ENCODE measurements around the gene PARP11.

PARP11 gene

GRCh38 chr12:3920351-3921150, 47.4 kb upstream of the PARP11 start:
- WGBS, 2 donors (ENCODE audit: extremely low coverage in 2 of 2, insufficient read length in 2 of 2, insufficient replicate concordance in 1 of 2), result no CpG with 5 or more reads among the region's 22 CpGs
- H2AFZ ChIP-seq (ENCODE audit: low read length), result peak overlapping the region; percentile 7
- no peaks in the 10 kb centered on the region for H3K36me3 ChIP-seq (replicated peaks in 1 of 2; ENCODE audit: control insufficient read depth in 2 of 2, insufficient read depth in 2 of 2, low read length in 2 of 2)
- H2BK15ac ChIP-seq (ENCODE audit: low read length), result no peak overlapping the region
- H2BK5ac ChIP-seq (ENCODE audit: low read length), result no peak overlapping the region
- H2AK5ac ChIP-seq (ENCODE audit: low read depth, low read length), result no peak overlapping the region
- no peak overlapping the region for H3K27ac ChIP-seq (replicated peaks; ENCODE audit: low read length)
- H3K4me1 ChIP-seq (ENCODE audit: control insufficient read depth in 2 of 2, insufficient read depth in 1 of 2, low read depth in 1 of 2, low read length in 2 of 2), result peaks cover 3 to 38% of the 10 kb centered on the region in 2 donors
- peak overlapping the region in 1 of 2 donors; percentile 22 for H3K4me3 ChIP-seq (ENCODE audit: low read length in 2 of 2)
- H3K9ac ChIP-seq (ENCODE audit: low read depth, low read length, poor library complexity), result no peak overlapping the region
- peaks cover 0 to 3% (median 0%) of the 10 kb centered on the region in 3 experiments for H3K27me3 ChIP-seq (ENCODE audit: control insufficient read depth in 3 of 3, insufficient read depth in 3 of 3, low read depth in 1 of 3, low read length in 3 of 3)
- H3K14ac ChIP-seq (ENCODE audit: low read length), result no peak overlapping the region
- peak overlapping the region; percentile 8 for H3K18ac ChIP-seq (ENCODE audit: low read length)
- no peak overlapping the region for H2BK120ac ChIP-seq (ENCODE audit: low read depth, low read length)
- DNase-seq (ENCODE audit: low spot score), result no peak
- H4K8ac ChIP-seq (ENCODE audit: low read depth, low read length), result no peak overlapping the region
- peaks cover 0 to 2% of the 10 kb centered on the region in 2 donors for H3K9me3 ChIP-seq (replicated peaks in 1 of 2; ENCODE audit: control insufficient read depth in 2 of 2, insufficient read depth in 1 of 2, low read depth in 1 of 2, low read length in 2 of 2)
- H3K79me1 ChIP-seq (ENCODE audit: low read depth, low read length), result no peaks in the 10 kb centered on the region
- H3K23ac ChIP-seq (ENCODE audit: low read depth, low read length, poor library complexity), result no peak overlapping the region
- H4K91ac ChIP-seq (ENCODE audit: low read depth, low read length, poor library complexity), result no peak overlapping the region
- H3K4me2 ChIP-seq (ENCODE audit: insufficient read depth, low read length, poor library complexity, severe bottlenecking), result no peak overlapping the region
- H2BK12ac ChIP-seq (ENCODE audit: low read length), result no peak overlapping the region
- H3K4ac ChIP-seq (ENCODE audit: low read length), result no peak overlapping the region

- H3K9ac ChIP-seq (ENCODE audit: low read depth, low read length, poor library complexity), result no peak overlapping the region
- no peak overlapping the region for H3K14ac ChIP-seq (ENCODE audit: low read length)
- H3K27ac ChIP-seq (replicated peaks; ENCODE audit: low read length), result no peak overlapping the region
- H3K4me1 ChIP-seq (ENCODE audit: control insufficient read depth in 2 of 2, insufficient read depth in 1 of 2, low read depth in 1 of 2, low read length in 2 of 2), result no peaks in the 10 kb centered on the region
- H4K91ac ChIP-seq (ENCODE audit: low read depth, low read length, poor library complexity), result no peak overlapping the region
- H3K4ac ChIP-seq (ENCODE audit: low read length), result no peak overlapping the region
- H3K4me3 ChIP-seq (ENCODE audit: low read length in 2 of 2), result no peak overlapping the region
- H2BK120ac ChIP-seq (ENCODE audit: low read depth, low read length), result no peak overlapping the region
- H2AFZ ChIP-seq (ENCODE audit: low read length), result no peak overlapping the region
- H3K36me3 ChIP-seq (replicated peaks in 1 of 2; ENCODE audit: control insufficient read depth in 2 of 2, insufficient read depth in 2 of 2, low read length in 2 of 2), result no peaks in the 10 kb centered on the region
- H4K8ac ChIP-seq (ENCODE audit: low read depth, low read length), result no peak overlapping the region
- H2BK15ac ChIP-seq (ENCODE audit: low read length), result no peak overlapping the region
- no CpG with 5 or more reads among the region's 5 CpGs for WGBS, 2 donors (ENCODE audit: extremely low coverage in 2 of 2, insufficient read length in 2 of 2, insufficient replicate concordance in 1 of 2)
- H3K9me3 ChIP-seq (replicated peaks in 1 of 2; ENCODE audit: control insufficient read depth in 2 of 2, insufficient read depth in 1 of 2, low read depth in 1 of 2, low read length in 2 of 2), result peaks cover 6 to 24% of the 10 kb centered on the region in 2 donors
- no peaks in the 10 kb centered on the region for H3K27me3 ChIP-seq (ENCODE audit: control insufficient read depth in 3 of 3, insufficient read depth in 3 of 3, low read depth in 1 of 3, low read length in 3 of 3)
- no peak overlapping the region for H3K4me2 ChIP-seq (ENCODE audit: insufficient read depth, low read length, poor library complexity, severe bottlenecking)
- H3K23ac ChIP-seq (ENCODE audit: low read depth, low read length, poor library complexity), result no peak overlapping the region
- H2AK5ac ChIP-seq (ENCODE audit: low read depth, low read length), result no peak overlapping the region
- H3K18ac ChIP-seq (ENCODE audit: low read length), result no peak overlapping the region
- H2BK12ac ChIP-seq (ENCODE audit: low read length), result no peak overlapping the region
- H2BK5ac ChIP-seq (ENCODE audit: low read length), result no peak overlapping the region
- no peaks in the 10 kb centered on the region for H3K79me1 ChIP-seq (ENCODE audit: low read depth, low read length)
- DNase-seq (ENCODE audit: low spot score), result no peak
These were observed 40.1 kb upstream of the PARP11 start for GRCh38 chr12:3913278-3913677.

GRCh38 chr12:3912863-3913262, 39.7 kb upstream of the PARP11 start:
- DNase-seq (ENCODE audit: low spot score), result no peak
- Histone ChIP-seq H2BK5ac (ENCODE audit: low read length) (no peak overlapping the region), H3K27ac (replicated peaks; ENCODE audit: low read length) (no peak overlapping the region), H3K36me3 (replicated peaks in 1 of 2; ENCODE audit: control insufficient read depth in 2 of 2, insufficient read depth in 2 of 2, low read length in 2 of 2) (no peaks in the 10 kb centered on the region), H4K8ac (ENCODE audit: low read depth, low read length) (no peak overlapping the region), H3K9ac (ENCODE audit: low read depth, low read length, poor library complexity) (no peak overlapping the region), H2AK5ac (ENCODE audit: low read depth, low read length) (no peak overlapping the region), H3K4ac (ENCODE audit: low read length) (no peak overlapping the region), H3K4me3 (ENCODE audit: low read length in 2 of 2) (no peak overlapping the region), H3K79me1 (ENCODE audit: low read depth, low read length) (no peaks in the 10 kb centered on the region), H2BK12ac (ENCODE audit: low read length) (no peak overlapping the region), H2BK15ac (ENCODE audit: low read length) (no peak overlapping the region), H2BK120ac (ENCODE audit: low read depth, low read length) (no peak overlapping the region), H2AFZ (ENCODE audit: low read length) (no peak overlapping the region), H3K4me1 (ENCODE audit: control insufficient read depth in 2 of 2, insufficient read depth in 1 of 2, low read depth in 1 of 2, low read length in 2 of 2) (no peaks in the 10 kb centered on the region), H4K91ac (ENCODE audit: low read depth, low read length, poor library complexity) (no peak overlapping the region), H3K18ac (ENCODE audit: low read length) (no peak overlapping the region), H3K27me3 (ENCODE audit: control insufficient read depth in 3 of 3, insufficient read depth in 3 of 3, low read depth in 1 of 3, low read length in 3 of 3) (no peaks in the 10 kb centered on the region), H3K14ac (ENCODE audit: low read length) (no peak overlapping the region), H3K23ac (ENCODE audit: low read depth, low read length, poor library complexity) (no peak overlapping the region), H3K9me3 (replicated peaks in 1 of 2; ENCODE audit: control insufficient read depth in 2 of 2, insufficient read depth in 1 of 2, low read depth in 1 of 2, low read length in 2 of 2) (peaks cover 6 to 24% of the 10 kb centered on the region in 2 donors), H3K4me2 (ENCODE audit: insufficient read depth, low read length, poor library complexity, severe bottlenecking) (no peak overlapping the region)
- no CpG with 5 or more reads among the region's 3 CpGs for WGBS, 2 donors (ENCODE audit: extremely low coverage in 2 of 2, insufficient read length in 2 of 2, insufficient replicate concordance in 1 of 2)

GRCh38 chr12:3911409-3911808, 38.2 kb upstream of the PARP11 start:
- H2AFZ ChIP-seq (ENCODE audit: low read length), result no peak overlapping the region
- DNase-seq (ENCODE audit: low spot score), result no peak
- no peaks in the 10 kb centered on the region for H3K27me3 ChIP-seq (ENCODE audit: control insufficient read depth in 3 of 3, insufficient read depth in 3 of 3, low read depth in 1 of 3, low read length in 3 of 3)
- H3K27ac ChIP-seq (replicated peaks; ENCODE audit: low read length), result no peak overlapping the region
- H3K4ac ChIP-seq (ENCODE audit: low read length), result no peak overlapping the region
- no peak overlapping the region for H3K4me3 ChIP-seq (ENCODE audit: low read length in 2 of 2)
- no peak overlapping the region for H3K18ac ChIP-seq (ENCODE audit: low read length)
- no peak overlapping the region for H3K4me2 ChIP-seq (ENCODE audit: insufficient read depth, low read length, poor library complexity, severe bottlenecking)
- no peak overlapping the region for H2BK15ac ChIP-seq (ENCODE audit: low read length)
- no peaks in the 10 kb centered on the region for H3K79me1 ChIP-seq (ENCODE audit: low read depth, low read length)
- no peaks in the 10 kb centered on the region for H3K4me1 ChIP-seq (ENCODE audit: control insufficient read depth in 2 of 2, insufficient read depth in 1 of 2, low read depth in 1 of 2, low read length in 2 of 2)
- no peak overlapping the region for H2AK5ac ChIP-seq (ENCODE audit: low read depth, low read length)
- H3K9ac ChIP-seq (ENCODE audit: low read depth, low read length, poor library complexity), result no peak overlapping the region
- no CpG with 5 or more reads among the region's 1 CpG for WGBS, 2 donors (ENCODE audit: extremely low coverage in 2 of 2, insufficient read length in 2 of 2, insufficient replicate concordance in 1 of 2)
- H4K8ac ChIP-seq (ENCODE audit: low read depth, low read length), result no peak overlapping the region
- no peak overlapping the region for H2BK120ac ChIP-seq (ENCODE audit: low read depth, low read length)
- no peak overlapping the region for H3K14ac ChIP-seq (ENCODE audit: low read length)
- no peaks in the 10 kb centered on the region for H3K36me3 ChIP-seq (replicated peaks in 1 of 2; ENCODE audit: control insufficient read depth in 2 of 2, insufficient read depth in 2 of 2, low read length in 2 of 2)
- no peak overlapping the region for H2BK12ac ChIP-seq (ENCODE audit: low read length)
- no peak overlapping the region for H2BK5ac ChIP-seq (ENCODE audit: low read length)
- no peak overlapping the region for H4K91ac ChIP-seq (ENCODE audit: low read depth, low read length, poor library complexity)
- H3K23ac ChIP-seq (ENCODE audit: low read depth, low read length, poor library complexity), result no peak overlapping the region
- H3K9me3 ChIP-seq (replicated peaks in 1 of 2; ENCODE audit: control insufficient read depth in 2 of 2, insufficient read depth in 1 of 2, low read depth in 1 of 2, low read length in 2 of 2), result peaks cover 6 to 24% of the 10 kb centered on the region in 2 donors

Data from neuronal stem cell (in vitro differentiated cells).